ENCODE results near the gene HDAC9.

GRCh38 chr7:18864967-18865366 lies 369.4 kb downstream of the HDAC9 start:
- no peak for TF ChIP-seq CTCF (IDR thresholded peaks at IDR 0.05)
- no peak for TF ChIP-seq POLR2AphosphoS5 (IDR thresholded peaks at IDR 0.05)
- TF ChIP-seq POLR2A (IDR thresholded peaks at IDR 0.05) = no peak
- TF ChIP-seq EP300 (IDR thresholded peaks at IDR 0.05) = no peak
